Small intestine (tissue), 7 donors: ENCODE results near the gene ZC3H14. TPM values are rescaled to one million over a fixed set of nuclear protein-coding genes. Genes with fewer than 3 reads are reported as not detected.

ENCODE experiments used
- DNase-seq, 2 donors: peaks; one replicate each; pipeline versions ENCODE4 v3.0.0 to v3.0.0-alpha.2; 2013
- FAIRE-seq: peaks from 2 replicates; lab custom pipeline; 2012; peaks lifted over from hg19 to GRCh38; lab: Jason Lieb, UNC
- H3K27ac ChIP-seq, 3 donors: one replicate each; pipeline ENCODE4 v1.5.1; 2013; ENCODE audit warnings: low read length in 2 of 3, mild to moderate bottlenecking in 2 of 3, control low read depth in 1 of 3, inconsistent platforms in 1 of 3, low read depth in 1 of 3, moderate library complexity in 1 of 3
- H3K27me3 ChIP-seq, 3 donors: one replicate each; pipeline ENCODE4 v1.6.1; 2013; ENCODE audit warnings: low read length in 3 of 3, inconsistent platforms in 1 of 3; ENCODE audit not compliant: control insufficient read depth in 3 of 3, insufficient read depth in 3 of 3
- H3K36me3 ChIP-seq, 3 donors: one replicate each; pipeline ENCODE4 v1.6.1; 2013; ENCODE audit warnings: low read length in 3 of 3, inconsistent platforms in 1 of 3, low read depth in 1 of 3, mild to moderate bottlenecking in 1 of 3, moderate library complexity in 1 of 3; ENCODE audit not compliant: control insufficient read depth in 3 of 3, insufficient read depth in 2 of 3
- H3K4me1 ChIP-seq, 3 donors: one replicate each; pipeline ENCODE4 v1.6.1; 2013; ENCODE audit warnings: low read length in 2 of 3, inconsistent platforms in 1 of 3, low read depth in 1 of 3, mild to moderate bottlenecking in 1 of 3, moderate library complexity in 1 of 3; ENCODE audit not compliant: control insufficient read depth in 3 of 3, insufficient read depth in 2 of 3
- H3K4me3 ChIP-seq, 3 donors: one replicate each; pipeline ENCODE4 v1.5.1; 2013; ENCODE audit warnings: low read length in 3 of 3, control low read depth in 1 of 3, inconsistent platforms in 1 of 3, low read depth in 1 of 3, mild to moderate bottlenecking in 1 of 3, moderate library complexity in 1 of 3
- H3K9me3 ChIP-seq, 2 donors: one replicate each; pipeline ENCODE4 v1.6.1; 2013; ENCODE audit warnings: low read depth in 1 of 2, low read length in 1 of 2; ENCODE audit not compliant: control insufficient read depth in 2 of 2, insufficient read depth in 1 of 2
- WGBS, 3 donors: extraction: QIAGEN DNeasy Blood & Tissue Kit; methylation state at CpG; one replicate each; pipeline ENCODE4 v1.1.7; 2013; 5-methylcytosine and 5-hydroxymethylcytosine counted together
- polyA plus RNA-seq, 4 donors: library from polyadenylated mRNA; stranded (reverse) in 3 of 4; unstranded in 1 of 4; fragments of 200-250 nt in 3 of 4; fragments of 120-200 nt in 1 of 4; gene quantifications; one replicate each; pipeline versions ENCODE4 v1.2.1 to v1.2.3, GENCODE V29; 2013
- donor health status: healthy with polysubstance abuse.
- donor health status: control.
- donor health status: control.
- donor health status: Bipolar disorder and iron deficiency.
- donor health status: healthy.

Gene ZC3H14
- polyA plus RNA-seq, 4 donors = 20.3 to 68.1 (median 25.0) TPM

GRCh38 chr14:88617479-88617878 lies 54.6 kb downstream of the ZC3H14 start:
- DNase-seq = no peak
- 91 to 99% (median 94%) methylated on average over 1 of the region's 1 CpG for WGBS, 3 donors
- H3K9me3 ChIP-seq = no peaks in the 10 kb centered on the region
- H3K27ac ChIP-seq = no peak overlapping the region
- peaks cover 0 to 12% (median 0%) of the 10 kb centered on the region in 3 donors for H3K4me1 ChIP-seq
- FAIRE-seq = no peak
- no peaks in the 10 kb centered on the region for H3K36me3 ChIP-seq
- no peaks in the 10 kb centered on the region for H3K27me3 ChIP-seq
- H3K4me3 ChIP-seq = no peak overlapping the region

GRCh38 chr14:88618476-88618875 lies 55.6 kb downstream of the ZC3H14 start:
- Histone ChIP-seq H3K4me1 (peaks cover 0 to 6% (median 0%) of the 10 kb centered on the region in 3 donors), H3K4me3 (no peak overlapping the region), H3K27ac (no peak overlapping the region), H3K27me3 (no peaks in the 10 kb centered on the region), H3K9me3 (no peaks in the 10 kb centered on the region), H3K36me3 (no peaks in the 10 kb centered on the region)
- WGBS, 3 donors = 81 to 88% (median 82%) methylated on average over 5 of the region's 5 CpGs
- FAIRE-seq = no peak
- peak in 1 of 2 donors; percentile 10 for DNase-seq

DNA sequence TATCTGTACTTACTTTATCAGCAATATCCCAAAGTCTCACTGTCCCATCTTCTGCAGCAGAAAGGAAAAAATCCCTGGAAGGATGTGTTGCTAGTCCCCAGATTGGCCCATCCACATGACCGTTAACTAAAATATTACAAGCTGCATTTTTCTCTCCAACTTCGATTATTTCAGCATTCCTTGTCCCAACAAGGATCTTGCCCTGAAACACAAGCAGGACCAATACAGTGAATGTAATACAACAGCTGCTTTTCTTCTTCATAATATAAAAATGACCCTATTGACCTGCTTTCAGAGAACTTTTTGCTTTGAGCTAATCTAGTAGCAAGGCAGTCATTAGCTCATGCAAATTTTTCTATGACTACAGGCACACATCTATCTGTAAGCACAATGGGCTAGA lies 58.3 kb downstream of the ZC3H14 start:
- no peaks in the 10 kb centered on the region for H3K36me3 ChIP-seq
- H3K27me3 ChIP-seq = no peaks in the 10 kb centered on the region
- no peaks in the 10 kb centered on the region for H3K4me1 ChIP-seq
- no peaks in the 10 kb centered on the region for H3K9me3 ChIP-seq
- WGBS, 3 donors = 70 to 95% (median 81%) methylated on average over 2 of the region's 2 CpGs
- DNase-seq (no peak), FAIRE-seq (no peak)
- H3K4me3 ChIP-seq = no peak overlapping the region
- H3K27ac ChIP-seq = no peak overlapping the region

DNA sequence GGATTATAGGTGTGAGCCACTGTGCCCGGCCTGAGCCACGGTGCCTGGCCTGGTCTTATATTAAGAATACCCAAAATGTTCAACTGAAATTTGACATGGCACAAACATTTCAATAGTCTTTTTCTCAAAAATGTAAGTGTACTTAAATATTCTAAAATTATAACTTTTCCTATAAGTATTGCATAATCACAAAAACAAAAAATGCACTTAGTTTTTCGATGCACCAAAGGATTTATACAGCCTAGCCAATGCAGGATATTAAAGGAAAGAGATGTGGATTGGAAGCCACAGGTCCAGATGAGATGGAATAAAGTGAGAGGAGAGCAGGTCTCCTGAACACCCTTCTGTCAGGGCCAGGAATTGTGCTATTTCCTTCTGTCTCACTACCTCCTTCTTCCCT lies 62.8 kb downstream of the ZC3H14 start:
- WGBS, 3 donors = 94 to 98% (median 97%) methylated on average over 3 of the region's 3 CpGs
- DNase-seq = no peak
- Histone ChIP-seq H3K36me3 (no peaks in the 10 kb centered on the region), H3K27me3 (no peaks in the 10 kb centered on the region), H3K4me3 (no peak overlapping the region), H3K4me1 (no peaks in the 10 kb centered on the region), H3K9me3 (no peaks in the 10 kb centered on the region), H3K27ac (no peak overlapping the region)
- FAIRE-seq = no peak

- DNase-seq = no peak
- H3K9me3 ChIP-seq = no peaks in the 10 kb centered on the region
Measured at GRCh38 chr14:88628033-88628432, 65.2 kb downstream of the ZC3H14 start.

DNA sequence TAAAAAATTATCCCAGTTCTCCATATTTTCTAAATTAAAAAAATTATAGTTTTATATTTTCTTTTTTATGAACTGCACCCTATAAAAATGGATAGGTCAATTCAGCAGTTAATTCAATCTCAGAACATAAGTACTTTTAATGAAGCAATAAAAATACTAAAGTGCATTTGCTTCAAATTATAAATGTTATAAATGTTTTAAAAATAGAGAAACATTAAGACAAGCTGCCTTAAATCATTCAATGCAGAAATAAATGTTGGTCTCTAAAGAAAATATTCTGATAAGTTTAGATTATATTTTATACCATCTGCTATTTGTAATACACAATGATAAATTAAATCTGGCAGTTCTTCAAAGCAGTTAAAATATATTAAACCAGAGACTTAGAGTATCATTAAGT lies 65.6 kb downstream of the ZC3H14 start:
- H3K27ac ChIP-seq = no peak overlapping the region
- DNase-seq (no peak), FAIRE-seq (peak; percentile 33)
- H3K27me3 ChIP-seq = no peaks in the 10 kb centered on the region
- H3K4me3 ChIP-seq = no peak overlapping the region
- no peaks in the 10 kb centered on the region for H3K36me3 ChIP-seq
- H3K4me1 ChIP-seq = no peaks in the 10 kb centered on the region
- no peaks in the 10 kb centered on the region for H3K9me3 ChIP-seq

More at GRCh38 chr14:88628033-88628432, 65.2 kb downstream of the ZC3H14 start:
- Histone ChIP-seq H3K4me3 (no peak overlapping the region), H3K27ac (no peak overlapping the region), H3K36me3 (no peaks in the 10 kb centered on the region), H3K27me3 (no peaks in the 10 kb centered on the region), H3K4me1 (no peaks in the 10 kb centered on the region)
- FAIRE-seq = no peak

DNA sequence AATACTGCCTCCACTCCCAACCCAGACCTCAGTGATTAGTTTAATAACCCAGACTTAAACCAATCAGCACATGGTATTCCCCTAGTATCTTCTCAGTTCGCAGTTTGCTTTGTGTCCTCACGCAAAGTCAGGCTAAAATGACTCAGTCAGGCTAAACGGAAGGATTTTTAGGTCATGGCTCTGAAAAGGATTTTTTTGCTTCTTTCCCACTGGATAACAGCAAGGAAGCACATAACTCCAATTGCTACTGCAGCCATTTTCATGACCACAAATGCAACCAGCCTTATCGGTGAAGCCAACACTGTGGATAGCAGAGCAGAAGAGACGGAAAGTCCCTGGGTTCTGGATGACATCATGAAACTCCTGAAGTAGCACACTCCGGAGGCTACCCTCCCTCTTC lies 67.7 kb downstream of the ZC3H14 start:
- DNase-seq (no peak), FAIRE-seq (no peak)
- H3K27ac ChIP-seq = no peak overlapping the region

GRCh38 chr14:88631091-88631490 lies 68.3 kb downstream of the ZC3H14 start:
- Histone ChIP-seq H3K27ac (no peak overlapping the region), H3K36me3 (no peaks in the 10 kb centered on the region), H3K9me3 (no peaks in the 10 kb centered on the region), H3K4me1 (no peaks in the 10 kb centered on the region), H3K4me3 (no peak overlapping the region), H3K27me3 (no peaks in the 10 kb centered on the region)
- DNase-seq = no peak
- 66 to 80% (median 80%) methylated on average over 3 of the region's 3 CpGs for WGBS, 3 donors
- no peak for FAIRE-seq

More for the DNA sequence above, 67.7 kb downstream of the ZC3H14 start:
- no peaks in the 10 kb centered on the region for H3K4me1 ChIP-seq
- H3K9me3 ChIP-seq = no peaks in the 10 kb centered on the region
- H3K4me3 ChIP-seq = no peak overlapping the region
- no peaks in the 10 kb centered on the region for H3K36me3 ChIP-seq
- 73 to 89% (median 77%) methylated on average over 6 of the region's 6 CpGs for WGBS, 3 donors
- no peaks in the 10 kb centered on the region for H3K27me3 ChIP-seq

GRCh38 chr14:88632512-88632911 lies 69.7 kb downstream of the ZC3H14 start:
- FAIRE-seq (no peak), DNase-seq (peak in 1 of 2 donors; percentile 2)
- Histone ChIP-seq H3K4me1 (no peaks in the 10 kb centered on the region), H3K4me3 (no peak overlapping the region), H3K9me3 (no peaks in the 10 kb centered on the region), H3K27ac (no peak overlapping the region), H3K27me3 (no peaks in the 10 kb centered on the region), H3K36me3 (no peaks in the 10 kb centered on the region)
- 45 to 79% (median 71%) methylated on average over 2 of the region's 2 CpGs for WGBS, 3 donors
